Osteoblast (primary cell): ENCODE data around the gene TUBB4A. TPM values are rescaled to one million over a fixed set of nuclear protein-coding genes. Genes with fewer than 3 reads are reported as not detected.

ENCODE experiments used
- DNase-seq: peaks from one replicate; pipeline ENCODE4 v3.0.0; 2011; ENCODE audit warnings: low spot score, mixed read lengths; ENCODE audit not compliant: insufficient read length; ENCODE audit errors: missing footprints
- H2AFZ ChIP-seq: 2 replicates; pipeline ENCODE4 v1.6.0; 2011; ENCODE audit warnings: mild to moderate bottlenecking, low read length
- H3K27ac ChIP-seq: 2 replicates; pipeline ENCODE4 v1.5.1; 2011; ENCODE audit warnings: mild to moderate bottlenecking, low read depth, low read length, moderate library complexity
- H3K27me3 ChIP-seq: 2 replicates; pipeline ENCODE4 v1.6.0; 2012; ENCODE audit warnings: mild to moderate bottlenecking, control low read depth, inconsistent platforms, low read length, moderate library complexity; ENCODE audit not compliant: insufficient read depth
- H3K36me3 ChIP-seq: 2 replicates; pipeline ENCODE4 v1.5.1; 2011; ENCODE audit warnings: mild to moderate bottlenecking, low read length, control low read depth, moderate library complexity; ENCODE audit not compliant: insufficient read depth
- H3K4me1 ChIP-seq: 2 replicates; pipeline ENCODE4 v1.5.1; 2011; ENCODE audit warnings: mild to moderate bottlenecking, low read length, control low read depth, moderate library complexity; ENCODE audit not compliant: insufficient read depth
- H3K4me2 ChIP-seq: 2 replicates; pipeline ENCODE4 v1.6.0; 2011; ENCODE audit warnings: mild to moderate bottlenecking, low read length; ENCODE audit not compliant: insufficient read depth
- H3K4me3 ChIP-seq: fragments of 200-600 bp; sonication (generic); 3 replicates; pipeline ENCODE4 v1.5.1; 2012; ENCODE audit warnings: mild to moderate bottlenecking, low read length, inconsistent platforms; ENCODE audit not compliant: insufficient read depth
- H3K79me2 ChIP-seq: 2 replicates; pipeline ENCODE4 v1.6.0; 2012; ENCODE audit warnings: mild to moderate bottlenecking, low read length, control low read depth, inconsistent platforms; ENCODE audit not compliant: insufficient read depth
- H3K9me3 ChIP-seq: 2 replicates; pipeline ENCODE4 v1.5.1; 2011; ENCODE audit warnings: low read depth, low read length, control low read depth
- H4K20me1 ChIP-seq: 2 replicates; pipeline ENCODE4 v1.6.0; 2012; ENCODE audit warnings: mild to moderate bottlenecking, low read length, control low read depth; ENCODE audit not compliant: insufficient read depth
- total RNA-seq: library from RNA; depleted of rRNA; stranded (reverse); fragments of >200 nt; gene quantifications from 2 replicates; pipeline ENCODE4 v1.2.3, GENCODE V29; 2012
- TF ChIP-seq, protein P1 (sequence below): IDR thresholded peaks from 2 replicates; pipeline ENCODE4 v1.5.1; 2011; ENCODE audit warnings: mild to moderate bottlenecking, low read depth, low read length, moderate library complexity; ENCODE audit errors: extremely low read depth

Gene TUBB4A
- total RNA-seq, 1 donor = not detected

DNA sequence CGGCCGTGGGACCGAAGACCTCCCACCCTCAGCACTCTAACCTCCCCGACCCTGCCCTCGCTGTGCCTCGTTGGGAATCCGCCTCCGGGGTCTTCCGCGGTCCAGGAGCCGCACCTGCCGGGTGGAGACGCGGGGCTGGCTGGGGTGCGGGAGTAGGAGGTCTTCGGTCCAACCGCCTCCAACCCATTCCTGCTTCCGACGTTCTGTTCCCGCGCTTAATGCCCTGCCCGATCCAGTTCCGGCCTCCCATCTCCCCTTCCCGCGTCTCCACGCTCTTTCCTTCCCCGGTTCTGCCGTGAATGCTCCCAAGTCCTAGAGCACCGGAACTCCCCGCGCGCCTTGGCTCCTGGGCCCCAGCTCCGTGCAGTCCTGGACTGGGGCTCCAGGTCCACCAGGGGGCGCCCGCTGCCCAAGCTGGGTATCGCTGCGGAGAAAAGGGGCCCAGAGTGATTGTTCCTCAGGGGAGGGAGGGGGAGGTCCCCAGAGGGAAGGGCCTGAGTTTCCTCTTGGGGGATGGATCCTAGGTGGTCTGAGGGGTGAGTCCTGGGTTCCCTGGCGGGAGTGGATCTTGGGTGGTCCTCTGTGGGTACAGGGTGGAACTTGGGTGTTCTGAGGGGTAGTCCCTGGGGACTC is 14.7 kb upstream of the TUBB4A start:
- Histone ChIP-seq H3K27me3 (peaks cover 6% of the 10 kb centered on the region), H3K36me3 (no peaks in the 10 kb centered on the region), H3K4me2 (peak overlapping the region; percentile 93)

DNA sequence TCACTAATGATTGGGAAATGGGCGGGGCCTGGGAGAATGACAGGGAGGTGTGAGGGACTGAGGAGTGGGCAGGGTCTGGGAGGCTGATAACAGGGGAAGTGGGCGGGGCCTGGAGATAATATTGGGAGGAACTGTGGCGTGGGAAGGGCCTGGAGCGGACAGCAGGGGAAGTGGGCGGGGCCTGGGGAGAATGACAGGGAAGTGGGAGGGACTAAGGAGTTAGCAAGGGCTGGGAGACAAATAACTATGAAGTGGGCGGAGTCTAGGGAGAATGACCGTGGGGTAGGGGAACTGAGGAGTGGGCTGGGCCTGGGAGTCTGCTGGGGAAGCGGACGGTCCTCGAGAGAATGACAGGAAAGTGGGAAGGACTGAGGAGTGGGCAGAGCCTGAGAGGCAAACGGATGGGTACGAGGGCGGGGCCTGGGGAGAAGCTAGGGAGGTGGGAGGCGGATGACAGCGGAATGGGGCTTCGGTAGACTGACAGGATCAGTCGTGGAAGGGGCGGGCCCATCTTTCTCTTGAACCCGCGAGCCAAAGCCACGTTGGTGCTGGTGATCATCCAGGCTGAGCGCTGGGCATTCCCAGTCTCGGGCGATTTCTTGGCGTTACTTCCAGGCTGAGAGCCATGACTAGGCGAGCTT is 14.0 kb upstream of the TUBB4A start:
- TF ChIP-seq, protein P1, sequence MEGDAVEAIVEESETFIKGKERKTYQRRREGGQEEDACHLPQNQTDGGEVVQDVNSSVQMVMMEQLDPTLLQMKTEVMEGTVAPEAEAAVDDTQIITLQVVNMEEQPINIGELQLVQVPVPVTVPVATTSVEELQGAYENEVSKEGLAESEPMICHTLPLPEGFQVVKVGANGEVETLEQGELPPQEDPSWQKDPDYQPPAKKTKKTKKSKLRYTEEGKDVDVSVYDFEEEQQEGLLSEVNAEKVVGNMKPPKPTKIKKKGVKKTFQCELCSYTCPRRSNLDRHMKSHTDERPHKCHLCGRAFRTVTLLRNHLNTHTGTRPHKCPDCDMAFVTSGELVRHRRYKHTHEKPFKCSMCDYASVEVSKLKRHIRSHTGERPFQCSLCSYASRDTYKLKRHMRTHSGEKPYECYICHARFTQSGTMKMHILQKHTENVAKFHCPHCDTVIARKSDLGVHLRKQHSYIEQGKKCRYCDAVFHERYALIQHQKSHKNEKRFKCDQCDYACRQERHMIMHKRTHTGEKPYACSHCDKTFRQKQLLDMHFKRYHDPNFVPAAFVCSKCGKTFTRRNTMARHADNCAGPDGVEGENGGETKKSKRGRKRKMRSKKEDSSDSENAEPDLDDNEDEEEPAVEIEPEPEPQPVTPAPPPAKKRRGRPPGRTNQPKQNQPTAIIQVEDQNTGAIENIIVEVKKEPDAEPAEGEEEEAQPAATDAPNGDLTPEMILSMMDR = no peak
- H2AFZ ChIP-seq = peak overlapping the region; percentile 97
- H3K79me2 ChIP-seq = no peaks in the 10 kb centered on the region
- H3K27me3 ChIP-seq = peaks cover 6% of the 10 kb centered on the region
- peak; percentile 98 for DNase-seq
- H4K20me1 ChIP-seq = no peaks in the 10 kb centered on the region
- peak overlapping the region; percentile 51 for H3K27ac ChIP-seq
- no peaks in the 10 kb centered on the region for H3K36me3 ChIP-seq
- peaks cover 5% of the 10 kb centered on the region for H3K4me1 ChIP-seq
- no peaks in the 10 kb centered on the region for H3K9me3 ChIP-seq
- peak overlapping the region; percentile 84 for H3K4me3 ChIP-seq
- peak overlapping the region; percentile 93 for H3K4me2 ChIP-seq

More for the DNA sequence above, 14.7 kb upstream of the TUBB4A start:
- no peaks in the 10 kb centered on the region for H3K9me3 ChIP-seq
- TF ChIP-seq, protein P1 = peak; percentile 96
- peak overlapping the region; percentile 51 for H3K27ac ChIP-seq
- peak overlapping the region; percentile 97 for H2AFZ ChIP-seq
- H3K4me1 ChIP-seq = peaks cover 5% of the 10 kb centered on the region
- H3K79me2 ChIP-seq = no peaks in the 10 kb centered on the region
- DNase-seq = peak; percentile 98
- peak overlapping the region; percentile 84 for H3K4me3 ChIP-seq
- H4K20me1 ChIP-seq = no peaks in the 10 kb centered on the region

DNA sequence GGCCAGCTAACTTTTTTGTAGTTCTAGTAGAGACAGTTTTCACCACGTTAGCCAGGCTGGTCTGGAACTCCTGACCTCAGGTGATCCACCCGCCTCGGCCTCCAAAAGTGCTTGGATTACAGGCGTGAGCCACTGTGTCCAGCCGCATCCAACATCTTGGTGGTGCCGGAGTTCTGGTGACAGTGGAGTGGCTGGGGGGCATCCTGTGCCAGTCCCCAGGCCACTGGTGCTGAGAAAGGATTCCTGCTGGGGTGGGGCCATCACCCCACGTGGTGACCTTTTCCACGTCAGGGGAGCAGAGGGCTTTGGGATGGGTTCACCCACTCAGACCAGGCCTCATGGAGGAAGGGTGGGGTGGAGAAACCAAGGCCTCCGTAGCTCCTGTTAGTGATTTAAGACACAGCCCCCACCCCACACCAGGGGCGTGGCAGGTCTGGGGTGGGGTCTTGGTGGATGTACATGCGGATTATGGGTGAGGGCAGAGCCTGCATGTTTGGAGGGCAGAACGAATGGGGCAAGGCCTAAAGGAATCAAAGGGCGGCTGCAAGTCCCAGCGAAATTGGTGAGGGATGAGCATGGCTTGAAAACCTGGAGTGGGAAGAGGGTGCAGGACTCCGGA is 12.9 kb upstream of the TUBB4A start:
- Histone ChIP-seq H3K36me3 (no peaks in the 10 kb centered on the region), H3K79me2 (no peaks in the 10 kb centered on the region), H3K4me1 (peaks cover 5% of the 10 kb centered on the region), H3K4me3 (no peak overlapping the region), H2AFZ (no peak overlapping the region), H4K20me1 (no peaks in the 10 kb centered on the region), H3K4me2 (no peak overlapping the region), H3K27me3 (peaks cover 6% of the 10 kb centered on the region), H3K27ac (no peak overlapping the region), H3K9me3 (no peaks in the 10 kb centered on the region)
- peak; percentile 54 for DNase-seq
- TF ChIP-seq, protein P1 = no peak

DNA sequence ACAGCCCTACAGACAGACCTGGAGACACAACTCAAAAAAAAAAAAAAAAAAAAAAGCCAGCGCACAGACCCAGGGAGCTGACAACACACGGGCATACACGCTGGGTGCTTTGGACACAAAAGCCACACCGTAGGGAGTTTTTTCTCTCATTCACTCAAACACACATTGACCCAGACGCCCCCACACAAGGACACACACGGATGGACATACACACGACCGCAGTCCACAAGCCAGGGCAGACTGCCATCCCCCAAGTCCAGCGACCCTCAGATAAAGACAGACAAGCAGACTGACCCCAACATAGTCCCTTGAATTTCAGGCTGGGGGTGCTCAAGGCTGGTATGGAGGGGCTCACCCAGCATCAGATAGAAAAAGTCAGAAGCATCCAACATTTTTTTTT is 12.0 kb upstream of the TUBB4A start:
- Histone ChIP-seq H3K4me3 (no peak overlapping the region), H3K36me3 (no peaks in the 10 kb centered on the region), H3K4me2 (no peak overlapping the region), H3K9me3 (no peaks in the 10 kb centered on the region), H3K79me2 (no peaks in the 10 kb centered on the region), H2AFZ (no peak overlapping the region), H3K4me1 (peaks cover under 1% of the 10 kb centered on the region), H3K27me3 (peaks cover 6% of the 10 kb centered on the region), H4K20me1 (no peaks in the 10 kb centered on the region), H3K27ac (no peak overlapping the region)
- TF ChIP-seq, protein P1 = no peak
- peak; percentile 4 for DNase-seq
